HK-2 (cell line): ENCODE data around the gene AHNAK.

Source experiments
- DNase-seq: peaks from one replicate; pipeline ENCODE4 v3.0.0-alpha.2; 2018; ENCODE audit not compliant: unreplicated experiment

The AHNAK gene

DNA sequence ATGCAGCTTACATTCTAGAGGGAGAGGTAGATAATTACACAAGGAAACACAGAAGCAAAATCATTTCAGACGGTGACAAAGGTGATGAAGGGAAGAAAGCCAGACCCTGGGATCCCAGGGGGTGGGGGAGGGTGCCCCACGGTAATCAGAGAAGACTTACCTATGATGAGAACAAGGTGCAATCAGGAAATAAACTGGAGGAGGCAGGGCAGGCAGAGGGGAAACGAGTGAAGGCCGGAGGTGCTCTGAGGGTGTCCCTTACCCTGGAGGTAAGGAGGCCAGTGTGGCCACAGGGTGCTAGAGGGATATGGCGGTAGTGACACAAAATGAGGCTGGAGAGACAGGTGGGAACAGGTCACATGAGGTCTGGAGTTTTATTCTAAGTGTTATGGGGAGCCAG is 141.7 kb downstream of the AHNAK start:
- DNase-seq, result no peak

DNA sequence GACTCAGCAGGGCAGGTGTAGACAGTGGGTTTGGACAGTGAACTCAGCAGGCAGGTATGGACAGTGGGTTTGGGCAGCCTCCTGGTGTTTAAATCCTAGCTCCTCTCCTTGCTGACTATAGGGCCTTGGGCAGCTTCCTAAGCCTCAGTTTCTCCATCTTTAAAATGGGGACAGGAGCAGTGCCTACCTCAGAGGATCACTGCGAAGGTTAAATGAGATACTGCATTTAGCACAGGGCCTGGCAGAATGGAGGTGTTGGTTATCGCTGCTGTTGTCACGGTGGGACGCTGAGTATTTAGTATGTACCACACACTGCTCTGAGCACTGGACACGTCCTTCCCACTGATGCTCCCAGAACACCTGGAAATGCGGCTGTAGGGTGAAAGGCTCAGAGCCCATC is 142.2 kb downstream of the AHNAK start:
- no peak for DNase-seq

DNA sequence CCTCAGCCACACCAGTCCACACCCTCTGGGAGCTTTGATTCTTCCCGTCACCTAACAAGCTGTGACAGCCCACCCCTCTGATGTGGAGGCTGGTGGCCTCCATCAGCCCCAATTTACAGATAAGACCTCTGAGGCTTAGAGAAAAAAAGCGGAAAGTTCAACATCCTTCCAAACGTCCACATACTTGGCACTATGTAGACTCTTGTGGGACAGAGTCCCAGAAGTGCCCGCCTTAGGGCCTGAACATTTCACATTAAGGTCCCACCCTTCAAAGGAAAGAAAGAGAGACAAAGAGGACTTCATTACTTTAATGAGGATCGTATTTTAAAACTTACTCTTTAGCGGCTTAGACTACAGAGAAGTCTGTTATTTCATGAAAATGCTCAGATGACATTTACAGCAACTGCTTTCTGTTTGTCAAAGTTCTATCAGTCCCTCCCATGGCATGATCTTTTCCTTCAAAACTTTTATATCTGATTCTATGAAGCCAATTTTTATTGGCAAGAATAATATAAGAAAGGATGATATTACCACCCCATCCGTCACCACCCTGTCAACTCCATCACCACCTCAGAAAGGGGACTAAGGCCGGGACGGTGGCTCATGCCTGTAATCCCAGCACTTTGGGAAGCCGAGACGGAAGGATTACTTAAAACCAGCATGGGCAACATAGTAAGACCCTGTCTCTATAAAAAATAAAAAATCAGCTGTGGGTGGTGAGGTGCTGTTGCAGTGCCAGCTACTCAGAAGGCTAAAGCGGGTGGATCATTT is 143.5 kb downstream of the AHNAK start:
- no peak for DNase-seq

DNA sequence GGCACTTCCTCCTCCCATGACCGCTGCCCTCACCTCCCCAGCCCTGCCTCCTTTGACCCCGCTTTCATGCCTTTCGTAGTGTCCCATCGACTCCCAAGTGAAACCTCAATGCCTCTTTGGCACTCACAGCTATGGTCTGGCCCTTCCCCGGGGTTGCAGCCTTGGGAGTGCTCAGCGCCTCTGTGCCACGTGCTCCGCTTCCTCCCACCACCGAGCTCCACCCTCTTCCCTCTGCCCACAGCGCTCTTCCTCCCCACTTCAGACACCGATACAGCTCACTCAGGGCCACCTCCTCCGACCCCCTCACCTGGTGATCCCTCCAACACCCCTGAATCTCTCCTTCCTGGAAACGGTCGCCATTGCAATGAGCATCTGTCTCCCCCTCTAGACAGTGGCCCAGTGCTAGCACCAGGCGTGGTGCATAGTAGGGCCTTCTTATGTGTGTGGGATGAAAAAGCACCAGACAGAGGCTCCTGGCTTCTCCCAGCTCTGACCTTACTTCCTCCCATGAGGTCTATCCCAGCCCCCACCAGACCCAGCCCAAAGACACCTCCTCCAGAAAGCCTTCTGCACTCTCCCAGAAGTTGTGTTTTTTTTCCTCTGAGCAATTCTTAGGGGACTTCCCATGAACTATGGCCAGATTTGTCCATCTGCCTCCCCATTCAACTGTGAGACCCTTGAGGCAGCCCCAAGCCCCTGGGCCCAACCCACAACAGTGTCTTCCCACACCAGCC is 144.2 kb downstream of the AHNAK start:
- no peak for DNase-seq

DNA sequence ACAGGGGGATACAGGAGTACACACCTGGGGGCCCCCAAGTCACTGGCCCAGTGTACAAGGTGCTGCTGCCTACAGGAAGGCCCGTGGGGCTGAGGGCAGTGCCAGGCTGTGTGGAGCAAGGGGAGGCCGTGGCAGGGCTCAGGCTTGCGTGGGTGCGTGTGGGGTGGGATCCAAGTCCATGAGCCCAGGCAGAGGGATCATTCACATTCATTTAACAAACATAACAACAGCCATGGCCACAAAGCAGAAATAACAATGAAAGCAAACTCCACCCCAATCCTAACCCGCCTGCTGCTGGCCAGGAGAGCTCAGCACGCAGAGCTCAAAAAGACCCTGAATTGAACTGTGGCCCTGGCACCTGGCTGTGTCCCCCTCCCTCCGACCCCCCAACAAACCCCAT is 144.8 kb downstream of the AHNAK start:
- no peak for DNase-seq

DNA sequence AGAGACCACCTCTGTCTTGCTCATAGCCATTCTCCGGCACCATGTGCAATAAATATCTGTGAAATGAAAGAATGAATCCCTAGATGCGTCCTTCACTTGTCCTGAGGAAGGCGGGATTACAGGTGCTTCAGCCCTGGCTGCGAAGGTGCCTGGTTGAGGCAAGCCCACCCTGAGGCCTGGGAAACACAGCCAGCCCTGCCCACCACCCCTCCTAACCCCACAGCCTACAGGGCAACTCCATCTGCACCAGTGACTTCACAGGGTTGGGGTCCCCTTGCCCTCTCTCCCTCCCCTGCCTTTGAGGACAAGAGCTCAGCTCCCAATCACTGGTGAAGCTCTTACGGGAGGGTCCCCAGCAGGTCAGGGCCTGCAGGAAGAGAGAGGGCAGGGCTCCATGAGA is 145.2 kb downstream of the AHNAK start:
- no peak for DNase-seq

DNA sequence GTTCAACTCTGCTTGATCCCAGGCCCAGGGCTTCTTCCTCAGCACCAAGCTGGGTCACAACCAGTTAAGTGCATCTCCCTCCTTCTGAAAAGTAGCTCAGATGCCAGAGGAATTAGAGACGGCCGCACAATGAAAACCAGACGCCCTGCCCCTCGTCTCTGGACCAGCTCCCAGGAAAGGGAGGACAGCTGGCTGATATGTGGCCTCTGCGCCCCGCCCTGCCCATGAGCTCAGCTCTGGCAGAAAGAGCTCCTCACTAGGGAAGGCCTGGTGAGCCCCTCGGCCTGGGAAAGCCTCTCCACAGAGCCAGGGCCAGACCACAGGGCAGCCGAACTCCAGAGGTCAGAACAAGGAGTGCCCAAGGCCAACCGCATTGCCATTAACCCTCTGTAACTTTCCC is 145.8 kb downstream of the AHNAK start:
- DNase-seq, result no peak

DNA sequence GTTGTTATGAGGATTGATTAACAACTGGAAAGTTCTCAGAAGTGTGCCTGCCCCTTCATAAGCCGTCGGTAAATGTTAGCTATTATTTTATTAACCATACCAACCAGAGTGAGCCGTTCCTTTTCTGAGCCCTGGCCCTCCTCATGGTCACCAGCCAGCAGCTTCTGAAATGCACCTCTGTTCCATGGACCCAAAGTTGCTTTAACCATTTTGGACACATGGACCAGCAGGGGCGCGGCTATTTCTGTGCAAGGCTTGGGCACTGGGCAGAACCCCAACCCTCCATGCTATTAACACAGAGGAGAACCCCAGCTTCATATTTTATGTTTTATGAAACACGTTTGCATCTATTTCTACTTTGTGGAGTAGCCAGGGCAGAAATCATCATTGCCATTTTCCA is 146.3 kb downstream of the AHNAK start:
- no peak for DNase-seq

DNA sequence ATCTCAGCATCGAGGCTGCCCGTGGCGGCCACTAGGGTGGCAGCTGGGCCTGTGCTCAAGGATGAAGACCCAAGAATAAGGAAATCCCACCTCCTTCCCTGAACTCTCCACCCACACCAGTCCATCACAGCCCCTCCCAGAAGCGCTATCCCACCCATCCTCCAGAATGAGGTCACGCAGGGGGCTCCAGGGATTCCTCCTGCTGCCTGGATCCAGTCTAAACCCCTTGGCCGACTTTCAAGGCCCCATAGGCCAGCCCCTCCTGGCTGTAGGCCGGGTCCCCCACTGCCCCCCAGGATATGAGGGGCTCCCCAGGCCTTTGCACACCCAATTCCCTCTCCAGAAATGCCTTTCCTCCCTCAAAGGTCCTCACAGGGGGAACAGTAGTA is 146.7 kb downstream of the AHNAK start:
- no peak for DNase-seq

DNA sequence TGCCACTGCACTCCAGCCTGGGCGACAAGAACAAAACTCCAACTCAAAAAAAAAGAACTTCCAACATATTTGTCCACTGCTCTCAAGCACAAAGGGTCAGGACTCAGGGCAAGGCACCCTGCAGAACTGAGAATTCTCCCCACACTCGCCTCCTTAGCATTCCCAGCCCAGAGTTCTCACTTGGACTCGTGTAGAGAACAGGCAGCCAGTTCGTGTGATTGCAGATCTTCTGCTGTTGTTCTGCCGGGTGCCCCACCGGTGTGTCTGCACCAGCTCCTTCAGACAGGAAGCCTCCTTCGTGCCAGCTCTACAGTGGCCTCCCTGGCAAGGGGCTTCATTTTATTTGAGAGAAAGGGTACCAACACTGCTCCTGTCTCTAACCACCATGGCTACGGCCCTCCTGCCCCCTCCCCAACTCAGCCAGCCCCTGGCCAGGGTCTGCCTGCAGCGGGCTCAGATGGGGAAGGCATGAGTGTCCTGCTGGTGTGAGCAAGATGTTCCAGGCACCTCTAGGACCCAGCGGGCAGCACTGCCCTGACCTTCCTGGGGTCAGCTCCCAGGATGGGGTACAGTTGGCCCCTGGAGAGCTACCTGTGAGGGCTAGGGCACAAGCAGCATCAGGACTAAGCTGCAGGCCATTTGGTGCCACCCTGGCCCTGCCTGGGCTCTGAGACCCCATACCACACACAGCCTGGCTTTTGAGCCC is 147.3 kb downstream of the AHNAK start:
- no peak for DNase-seq

DNA sequence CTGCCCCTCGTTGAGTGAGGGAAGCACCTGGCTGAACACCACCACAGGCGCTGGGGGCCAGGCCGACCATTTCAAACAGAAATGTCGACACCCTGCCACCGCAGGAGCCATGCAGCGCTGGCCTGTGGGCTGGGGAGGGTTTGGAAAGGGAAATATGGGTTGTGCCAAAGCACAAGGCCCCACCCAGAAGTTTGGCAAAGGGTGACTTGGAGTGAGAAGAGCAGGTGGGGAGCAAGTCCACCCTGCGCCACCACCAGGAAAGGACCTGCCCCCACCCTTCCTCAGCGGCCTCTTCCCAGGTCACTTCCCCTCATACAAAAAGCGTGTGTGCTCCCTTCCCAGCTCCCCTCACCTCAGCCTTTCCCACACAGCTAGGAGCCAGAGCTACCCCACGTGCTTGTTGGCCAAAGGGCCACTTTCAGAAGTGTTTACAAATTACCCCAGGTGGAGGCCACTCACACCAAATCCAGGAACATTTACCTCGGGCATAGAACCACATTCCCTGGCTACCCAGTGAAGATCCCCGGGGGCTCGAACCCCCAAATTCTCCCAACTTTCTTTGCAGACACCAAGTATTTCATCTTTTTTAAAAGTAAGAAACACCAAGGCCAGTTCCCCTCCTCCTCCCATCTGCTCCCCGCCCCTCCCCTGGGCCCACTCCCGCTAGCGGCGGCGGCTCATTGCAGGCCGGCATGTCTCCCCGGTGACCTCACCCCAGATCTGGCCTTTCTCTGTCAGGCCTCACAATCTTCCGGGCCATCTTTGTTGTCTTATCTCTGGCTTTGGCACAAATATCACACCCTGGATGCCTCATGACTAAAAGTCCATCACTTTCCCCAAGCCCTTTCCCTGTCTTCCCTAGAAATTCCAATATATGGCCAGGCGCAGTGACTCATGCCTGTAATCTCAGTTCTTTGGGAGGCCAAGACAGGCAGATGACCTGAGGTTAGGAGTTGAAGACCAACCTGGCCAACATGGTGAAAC is 148.3 kb downstream of the AHNAK start:
- DNase-seq, result no peak

DNA sequence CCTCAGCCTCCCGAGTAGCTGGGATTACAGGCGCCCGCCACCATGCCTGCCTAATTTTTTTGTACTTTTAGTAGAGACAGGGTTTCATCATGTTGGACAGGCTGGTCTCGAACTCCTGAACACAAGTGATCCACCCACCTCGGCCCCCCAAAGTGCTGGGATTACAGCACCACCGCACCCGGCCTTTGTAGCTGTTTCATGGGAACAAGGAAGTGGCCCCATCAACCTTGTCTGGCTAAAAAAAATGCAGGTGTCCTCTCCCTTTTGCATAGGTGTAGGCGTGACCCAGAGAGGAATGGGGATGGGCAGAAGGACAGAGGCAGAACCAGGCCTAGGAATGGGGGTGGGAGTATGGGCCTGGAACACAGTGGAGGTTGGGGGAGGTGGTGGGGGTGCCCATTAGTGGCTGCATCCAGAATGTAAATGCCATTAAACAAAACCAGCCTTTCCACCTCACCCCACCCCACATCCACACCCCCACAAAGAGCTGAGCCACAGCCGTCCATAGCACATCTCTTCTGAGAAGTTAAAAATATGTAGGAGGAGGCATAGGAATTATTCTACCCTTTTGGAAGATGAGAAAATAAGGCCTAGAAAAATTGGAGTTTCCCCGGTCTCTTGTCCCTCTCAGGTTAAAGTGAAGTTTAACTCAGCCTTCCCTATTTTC is 150.6 kb downstream of the AHNAK start:
- no peak for DNase-seq

DNA sequence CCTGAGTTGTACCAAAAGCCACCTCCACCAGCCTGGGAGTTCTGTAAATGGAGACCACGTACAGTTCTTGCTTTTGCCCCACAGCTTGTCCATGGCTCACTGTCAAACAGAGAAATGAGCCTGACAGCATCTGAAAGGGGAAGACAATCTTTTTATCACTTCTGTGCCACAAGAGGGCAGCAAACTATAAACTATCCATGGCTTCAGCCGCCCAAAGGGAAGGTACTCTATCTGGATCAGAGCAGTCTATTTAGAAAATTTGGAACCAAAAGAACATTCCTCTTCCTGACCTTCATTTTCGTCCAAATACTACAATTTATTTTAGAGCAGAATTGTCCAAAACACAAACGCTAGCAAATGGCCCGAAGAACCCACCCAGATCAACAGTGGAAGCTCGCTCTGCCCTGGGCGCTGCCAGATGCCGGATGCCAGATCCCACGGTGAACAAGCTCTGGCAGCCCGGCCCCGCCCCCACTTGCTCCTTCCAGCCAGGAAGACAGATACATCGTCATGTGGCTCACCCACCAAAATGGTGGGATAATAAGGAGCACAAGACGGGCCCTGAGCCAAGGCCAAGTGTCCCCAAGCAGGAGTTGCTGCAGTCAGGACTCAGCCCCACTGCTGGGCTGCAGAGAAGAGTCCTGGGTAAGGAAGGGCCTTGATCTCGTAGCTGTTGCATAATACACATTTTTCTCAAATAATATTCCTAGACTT is 151.6 kb downstream of the AHNAK start:
- DNase-seq, result peak; percentile 51

DNA sequence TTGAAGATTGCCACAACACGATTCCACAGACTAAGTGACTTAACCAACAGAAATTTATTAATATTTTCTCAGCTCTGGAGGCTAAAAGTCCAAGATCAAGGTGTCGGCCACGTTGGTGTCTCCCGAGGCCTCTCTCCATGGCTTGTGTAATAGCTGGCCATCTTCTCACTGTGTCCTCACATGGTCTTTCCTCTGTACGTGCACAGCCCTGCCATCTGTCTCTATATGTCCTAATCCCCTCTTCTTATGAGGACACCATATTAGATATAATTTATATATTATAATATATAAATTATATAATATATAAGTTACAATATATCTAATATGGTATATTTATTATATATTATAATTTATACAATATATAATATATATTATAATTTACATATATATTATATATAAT is 152.9 kb downstream of the AHNAK start:
- DNase-seq, result no peak

DNA sequence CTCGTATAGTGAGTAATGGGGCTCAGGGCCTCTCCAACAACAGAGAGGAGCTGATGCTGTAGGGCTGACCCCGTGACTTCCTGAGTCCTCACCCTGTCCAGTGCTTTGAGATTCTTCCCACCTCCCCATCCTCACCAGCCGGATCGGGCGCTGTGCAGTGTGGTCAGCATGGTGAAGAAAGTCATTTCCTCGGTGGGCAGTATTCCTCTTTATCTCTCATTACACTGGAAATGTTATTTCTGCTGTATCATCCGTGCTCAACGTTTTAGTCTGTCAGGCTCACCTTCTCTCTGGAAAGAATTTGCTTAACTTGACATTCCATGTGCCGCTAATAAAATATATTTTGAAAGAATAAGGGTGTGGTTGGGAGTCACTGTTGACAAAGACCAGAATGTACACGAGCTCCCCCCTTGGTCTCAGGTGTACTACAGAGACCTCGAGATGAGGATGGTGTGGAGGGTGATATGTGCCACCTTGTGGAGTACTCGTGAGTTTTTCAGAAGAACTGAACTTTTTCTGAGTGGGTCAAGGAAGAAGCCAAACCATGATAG is 153.5 kb downstream of the AHNAK start:
- no peak for DNase-seq

DNA sequence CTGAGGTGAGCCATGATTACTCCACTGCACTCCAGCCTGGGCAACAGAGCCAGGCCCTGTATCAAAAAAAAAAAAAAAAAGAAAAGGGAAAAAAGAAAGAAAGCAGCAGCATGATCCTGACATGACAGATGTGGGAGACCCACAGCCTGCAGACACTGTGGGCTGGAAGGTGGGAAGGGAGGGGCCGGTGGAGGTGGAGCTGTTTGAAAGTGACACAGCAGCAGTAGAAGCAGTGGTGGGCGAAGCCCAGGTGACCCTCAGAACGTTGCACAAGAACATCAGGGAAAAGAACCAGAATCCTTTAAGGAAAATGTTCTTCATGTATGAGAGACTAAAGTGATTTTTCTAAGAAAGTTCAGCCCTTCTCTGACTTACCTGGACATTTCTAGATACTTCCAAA is 154.1 kb downstream of the AHNAK start:
- no peak for DNase-seq

DNA sequence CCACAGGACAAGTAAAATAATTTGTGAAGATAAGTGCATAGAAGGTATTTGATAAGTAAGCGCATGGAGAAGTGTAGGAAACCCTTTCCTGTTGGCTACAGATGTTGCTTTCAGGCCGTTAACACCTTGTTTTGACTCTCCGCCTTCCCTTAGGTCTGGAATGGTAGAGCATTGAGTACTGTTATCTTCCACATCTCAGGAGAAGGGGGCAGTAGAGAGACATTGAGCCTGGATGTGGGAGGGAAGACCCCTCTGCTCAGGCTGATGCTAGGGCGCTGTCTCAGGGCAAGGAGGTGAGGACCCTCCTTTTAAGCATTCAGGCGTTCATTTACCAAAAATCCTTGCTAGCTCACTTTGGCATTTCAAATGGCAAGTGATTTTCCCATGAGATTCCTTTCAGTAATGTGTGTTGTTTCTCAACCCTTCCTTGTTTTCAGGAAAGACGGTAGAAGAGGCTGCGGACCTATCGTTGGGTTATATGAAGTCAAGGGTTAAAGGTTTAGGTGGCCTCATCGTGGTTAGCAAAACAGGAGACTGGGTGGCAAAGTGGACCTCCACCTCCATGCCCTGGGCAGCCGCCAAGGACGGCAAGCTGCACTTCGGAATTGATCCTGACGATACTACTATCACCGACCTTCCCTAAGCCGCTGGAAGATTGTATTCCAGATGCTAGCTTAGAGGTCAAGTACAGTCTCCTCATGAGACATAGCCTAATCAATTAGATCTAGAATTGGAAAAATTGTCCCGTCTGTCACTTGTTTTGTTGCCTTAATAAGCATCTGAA is 154.8 kb downstream of the AHNAK start:
- DNase-seq, result no peak

DNA sequence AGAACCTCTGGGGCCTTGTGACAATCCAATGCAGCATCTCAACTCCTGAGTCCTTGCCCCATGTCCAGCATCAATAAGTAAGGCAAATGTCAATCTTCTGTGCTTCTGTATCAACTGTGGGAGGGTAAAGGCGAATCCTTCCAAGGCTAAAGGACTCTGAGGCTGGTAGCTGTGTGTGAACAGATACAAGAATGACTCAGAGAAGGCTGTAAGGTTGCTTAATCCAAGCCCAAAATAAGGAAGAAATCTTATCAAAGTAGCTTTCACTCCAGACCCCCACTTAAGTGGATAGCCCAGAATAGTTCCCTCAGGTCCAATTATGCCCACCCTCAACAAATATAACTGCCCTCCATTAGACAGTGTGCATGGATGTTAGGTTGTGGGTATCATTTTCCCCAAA is 155.9 kb downstream of the AHNAK start:
- no peak for DNase-seq

DNA sequence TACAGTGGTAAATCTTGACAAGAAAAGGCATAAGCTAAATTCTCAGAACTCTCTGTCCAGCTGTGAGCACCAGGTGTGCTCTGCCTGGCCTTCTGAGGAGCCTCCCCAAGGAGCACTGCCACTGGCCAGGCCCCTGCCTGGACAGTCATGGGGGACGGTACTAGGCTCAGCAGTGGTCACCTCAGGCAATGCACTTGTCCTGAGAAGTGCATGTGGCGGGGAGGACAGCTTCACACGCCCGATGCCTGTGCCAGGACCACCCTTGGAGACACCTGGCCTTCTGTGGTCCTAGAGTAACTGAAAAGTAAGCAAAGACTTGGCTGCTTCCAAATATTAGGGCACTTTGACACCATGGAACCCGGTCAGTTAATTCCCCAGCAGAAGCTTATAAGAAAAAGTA is 156.4 kb downstream of the AHNAK start:
- no peak for DNase-seq
